IPS DF 4.7 (cell line): ENCODE results near the gene CAMK2A.
"Not testable (repeated sequence)": the region's sequence is repeated elsewhere in the genome, so short reads cannot be mapped to it uniquely, and the experiment has no call there.

Source experiments
- DNase-seq: peaks from one replicate; pipeline ENCODE4 v3.0.0-alpha.2; 2013; ENCODE audit warnings: low spot score; ENCODE audit errors: extremely low read depth

Gene CAMK2A

GRCh38 chr5:150238646-150239045 is 50.9 kb downstream of the CAMK2A start:
- DNase-seq, result no peak

GRCh38 chr5:150236981-150237754 is 52.4 kb downstream of the CAMK2A start:
- no peak for DNase-seq

- no peak for DNase-seq
Observed at GRCh38 chr5:150236313-150236712, 53.3 kb downstream of the CAMK2A start.

GRCh38 chr5:150235500-150235854 is 54.1 kb downstream of the CAMK2A start:
- DNase-seq, result no peak

GRCh38 chr5:150234576-150235499 is 54.7 kb downstream of the CAMK2A start:
- DNase-seq, result no peak

- DNase-seq, result not testable (repeated sequence)
Observed at GRCh38 chr5:150233706-150234105, 55.9 kb downstream of the CAMK2A start.

- DNase-seq, result no peak
Observed at GRCh38 chr5:150230842-150231241, 58.7 kb downstream of the CAMK2A start.

- no peak for DNase-seq
Observed at GRCh38 chr5:150229571-150229970, 60.0 kb downstream of the CAMK2A start.

GRCh38 chr5:150227606-150228273 is 61.8 kb downstream of the CAMK2A start:
- DNase-seq, result no peak

- DNase-seq, result no peak
Observed at GRCh38 chr5:150227036-150227435, 62.5 kb downstream of the CAMK2A start.

GRCh38 chr5:150224483-150225027 is 65.0 kb downstream of the CAMK2A start:
- no peak for DNase-seq

- no peak for DNase-seq
Observed at GRCh38 chr5:150223474-150223873, 66.1 kb downstream of the CAMK2A start.

- no peak for DNase-seq
Observed at GRCh38 chr5:150222906-150223305, 66.7 kb downstream of the CAMK2A start.

GRCh38 chr5:150221471-150221870 is 68.1 kb downstream of the CAMK2A start:
- DNase-seq, result no peak

- no peak for DNase-seq
Observed at GRCh38 chr5:150219861-150220260, 69.7 kb downstream of the CAMK2A start.

GRCh38 chr5:150219142-150219541 is 70.4 kb downstream of the CAMK2A start:
- DNase-seq, result no peak

- no peak for DNase-seq
Observed at GRCh38 chr5:150218693-150219035, 70.9 kb downstream of the CAMK2A start.

- no peak for DNase-seq
Observed at GRCh38 chr5:150217873-150218692, 71.5 kb downstream of the CAMK2A start.

GRCh38 chr5:150217038-150217437 is 72.5 kb downstream of the CAMK2A start:
- DNase-seq, result no peak

GRCh38 chr5:150215979-150216944 is 73.3 kb downstream of the CAMK2A start:
- no peak for DNase-seq
